Caco-2 (cell line): ENCODE data around the gene ZNF343. TPM values are rescaled to one million over a fixed set of nuclear protein-coding genes. Genes with fewer than 3 reads are reported as not detected.

Source experiments
- BruUV-seq: library from RNA; stranded (reverse); fragments of 400-500 nt; replicated peaks from 2 replicates; lab custom pipeline; 2021; lab: Mats Ljungman, UMichigan
- CTCF ChIA-PET: fragments of 300-600 bp; sonication (Branson Sonifier 250); formaldehyde crosslinking; loops from one replicate; lab custom pipeline; 2022; ENCODE audit warnings: antibody characterized with exemption; lab: Charles Lee
- POLR2A ChIA-PET: fragments of 300-600 bp; sonication (Branson Sonifier 250); formaldehyde crosslinking; loops from one replicate; lab custom pipeline; 2022; ENCODE audit warnings: antibody characterized with exemption; lab: Charles Lee
- DNase-seq, 2 experiments: peaks; one replicate each; pipeline versions ENCODE4 v3.0.0 to v3.0.0-alpha.2; 2020 to 2022
- H3K27me3 ChIP-seq: replicated peaks from 2 replicates; pipeline ENCODE4 v1.6.0; 2011; ENCODE audit warnings: low read length; ENCODE audit not compliant: control insufficient read depth, insufficient read depth
- H3K36me3 ChIP-seq: 2 replicates; pipeline ENCODE4 v1.5.1; 2011; ENCODE audit warnings: low read length; ENCODE audit not compliant: control insufficient read depth, insufficient read depth
- H3K4me1 ChIP-seq: fragments of 250-450 bp; sonication (Bioruptor Pico); 2 replicates; pipeline ENCODE4 v1.5.1; 2020; ENCODE audit warnings: mild to moderate bottlenecking
- H3K4me3 ChIP-seq: 2 replicates; pipeline ENCODE4 v1.5.1; 2011; ENCODE audit warnings: low read depth, mild to moderate bottlenecking, control low read depth, low read length
- H3K9me3 ChIP-seq: fragments of 250-450 bp; sonication (Bioruptor Pico); 2 replicates; pipeline ENCODE4 v1.5.1; 2020; ENCODE audit warnings: mild to moderate bottlenecking, moderate library complexity
- H3K27ac Mint-ChIP-seq: one replicate; pipeline ENCODE4 v1.8.0; 2022; ENCODE audit warnings: mixed read lengths; ENCODE audit not compliant: unreplicated experiment
- H3K27me3 Mint-ChIP-seq: one replicate; pipeline ENCODE4 v1.8.0; 2022; ENCODE audit warnings: mixed read lengths; ENCODE audit not compliant: insufficient read depth, unreplicated experiment
- H3K36me3 Mint-ChIP-seq: one replicate; pipeline ENCODE4 v1.8.0; 2022; ENCODE audit warnings: mild to moderate bottlenecking, mixed read lengths; ENCODE audit not compliant: insufficient read depth, unreplicated experiment
- H3K4me1 Mint-ChIP-seq: one replicate; pipeline ENCODE4 v1.8.0; 2022; ENCODE audit warnings: low read depth, mixed read lengths; ENCODE audit not compliant: unreplicated experiment
- H3K4me3 Mint-ChIP-seq: one replicate; pipeline ENCODE4 v1.8.0; 2022; ENCODE audit warnings: mild to moderate bottlenecking, moderate library complexity, mixed read lengths; ENCODE audit not compliant: unreplicated experiment
- H3K9me3 Mint-ChIP-seq: one replicate; pipeline ENCODE4 v1.8.0; 2022; ENCODE audit warnings: mixed read lengths; ENCODE audit not compliant: unreplicated experiment
- CTCF ChIP-seq, 2 experiments: fragments of 200-600 bp in 1 of 2; IDR thresholded peaks; 1 replicate in 1 of 2; 2 replicates in 1 of 2; pipeline versions ENCODE4 v1.5.1 to v1.8.0; 2011 to 2022; ENCODE audit warnings: antibody characterized with exemption in 1 of 2, control low read depth in 1 of 2, inconsistent platforms in 1 of 2, low read depth in 1 of 2, low read length in 1 of 2, mild to moderate bottlenecking in 1 of 2, moderate library complexity in 1 of 2; ENCODE audit not compliant: insufficient read depth in 1 of 2, severe bottlenecking in 1 of 2, unreplicated experiment in 1 of 2
- intact Hi-C: fragments of 100-400 bp; cut with micrococcal nuclease; formaldehyde crosslinking; loops from one replicate; pipeline ENCODE4 v1.10.0; 2022; ENCODE audit not compliant: unreplicated experiment
- total RNA-seq: library from RNA; stranded (reverse); gene quantifications from 2 replicates; pipeline ENCODE4 v1.2.3, GENCODE V29; 2022

ZNF343 gene
- total RNA-seq, 1 experiment from 2014 or later, result 11.0 TPM

- Mint-ChIP-seq H3K27me3 (no peaks in the 10 kb centered on the region), H3K4me3 (no peak overlapping the region), H3K4me1 (no peaks in the 10 kb centered on the region), H3K36me3 (peaks cover 71% of the 10 kb centered on the region), H3K27ac (no peak overlapping the region), H3K9me3 (no peaks in the 10 kb centered on the region)
- intact Hi-C loops, result no loop called here
- Histone ChIP-seq H3K4me1 (peaks cover 5% of the 10 kb centered on the region; the same call in 1 of the 2 replicates), H3K36me3 (peaks cover 11% of the 10 kb centered on the region), H3K9me3 (no peaks in the 10 kb centered on the region), H3K4me3 (no peak overlapping the region), H3K27me3 (no peaks in the 10 kb centered on the region)
- DNase-seq, result no peak
- ChIA-PET CTCF (no interaction called here), POLR2A (interaction anchor here (0.7 kb wide), 1 partner anchor 353 kb away, joined by 7 read pairs; no protein-coding TSS in a partner anchor)
- BruUV-seq, result no TSS peak
- no peak for TF ChIP-seq CTCF (IDR thresholded peaks at IDR 0.05; ENCODE audit: insufficient read depth in 1 of 2, low read depth in 1 of 2, low read length in 1 of 2, severe bottlenecking in 1 of 2, unreplicated experiment in 1 of 2)
These were observed 47.8 kb downstream of the ZNF343 start for GRCh38 chr20:2460752-2461424.

- no peaks in the 10 kb centered on the region for H3K9me3 Mint-ChIP-seq
- H3K27me3 Mint-ChIP-seq, result no peaks in the 10 kb centered on the region
- peaks cover 64% of the 10 kb centered on the region for H3K36me3 Mint-ChIP-seq
- intact Hi-C loops, result no loop called here
- H3K9me3 ChIP-seq, result no peaks in the 10 kb centered on the region
- ChIA-PET POLR2A (interaction anchor here (0.6 to 1.0 kb wide), 2 partner anchors 10 to 78 kb away, joined by 3 to 6 read pairs; partner anchors contain the start of gene SNRPB), CTCF (no interaction called here)
- no peak overlapping the region for H3K27ac Mint-ChIP-seq
- H3K4me3 ChIP-seq, result no peak overlapping the region
- TF ChIP-seq CTCF (IDR thresholded peaks at IDR 0.05; ENCODE audit: insufficient read depth in 1 of 2, low read depth in 1 of 2, low read length in 1 of 2, severe bottlenecking in 1 of 2, unreplicated experiment in 1 of 2), result no peak
- H3K36me3 ChIP-seq, result peaks cover 11% of the 10 kb centered on the region
- H3K4me1 ChIP-seq, result peaks cover 5% of the 10 kb centered on the region; the same call in 1 of the 2 replicates
- DNase-seq, result no peak
- no peaks in the 10 kb centered on the region for H3K27me3 ChIP-seq
- no TSS peak for BruUV-seq
- H3K4me1 Mint-ChIP-seq, result no peaks in the 10 kb centered on the region
- no peak overlapping the region for H3K4me3 Mint-ChIP-seq
These were observed 48.5 kb downstream of the ZNF343 start for GRCh38 chr20:2459981-2460751.

GRCh38 chr20:2458919-2459499 lies 49.7 kb downstream of the ZNF343 start:
- no peak for TF ChIP-seq CTCF (IDR thresholded peaks at IDR 0.05; ENCODE audit: insufficient read depth in 1 of 2, low read depth in 1 of 2, low read length in 1 of 2, severe bottlenecking in 1 of 2, unreplicated experiment in 1 of 2)
- ChIA-PET CTCF (no interaction called here), POLR2A (no interaction called here)
- Histone ChIP-seq H3K4me3 (no peak overlapping the region), H3K36me3 (peaks cover 10% of the 10 kb centered on the region), H3K4me1 (no peaks in the 10 kb centered on the region), H3K9me3 (no peaks in the 10 kb centered on the region), H3K27me3 (no peaks in the 10 kb centered on the region)
- no TSS peak for BruUV-seq
- Mint-ChIP-seq H3K36me3 (peaks cover 53% of the 10 kb centered on the region), H3K4me3 (no peak overlapping the region), H3K27ac (no peak overlapping the region), H3K27me3 (no peaks in the 10 kb centered on the region), H3K9me3 (no peaks in the 10 kb centered on the region), H3K4me1 (no peaks in the 10 kb centered on the region)
- no peak for DNase-seq
- intact Hi-C loops, result no loop called here
